T-helper 22 cell (primary cell): ENCODE results near the gene SERPINB11.
"Not testable (repeated sequence)": the region's sequence is repeated elsewhere in the genome, so short reads cannot be mapped to it uniquely, and the experiment has no call there.

Experiments used
- DNase-seq: peaks from one replicate; pipeline ENCODE4 v3.0.0-alpha.2; 2020; ENCODE audit warnings: low read depth

Gene SERPINB11

DNA sequence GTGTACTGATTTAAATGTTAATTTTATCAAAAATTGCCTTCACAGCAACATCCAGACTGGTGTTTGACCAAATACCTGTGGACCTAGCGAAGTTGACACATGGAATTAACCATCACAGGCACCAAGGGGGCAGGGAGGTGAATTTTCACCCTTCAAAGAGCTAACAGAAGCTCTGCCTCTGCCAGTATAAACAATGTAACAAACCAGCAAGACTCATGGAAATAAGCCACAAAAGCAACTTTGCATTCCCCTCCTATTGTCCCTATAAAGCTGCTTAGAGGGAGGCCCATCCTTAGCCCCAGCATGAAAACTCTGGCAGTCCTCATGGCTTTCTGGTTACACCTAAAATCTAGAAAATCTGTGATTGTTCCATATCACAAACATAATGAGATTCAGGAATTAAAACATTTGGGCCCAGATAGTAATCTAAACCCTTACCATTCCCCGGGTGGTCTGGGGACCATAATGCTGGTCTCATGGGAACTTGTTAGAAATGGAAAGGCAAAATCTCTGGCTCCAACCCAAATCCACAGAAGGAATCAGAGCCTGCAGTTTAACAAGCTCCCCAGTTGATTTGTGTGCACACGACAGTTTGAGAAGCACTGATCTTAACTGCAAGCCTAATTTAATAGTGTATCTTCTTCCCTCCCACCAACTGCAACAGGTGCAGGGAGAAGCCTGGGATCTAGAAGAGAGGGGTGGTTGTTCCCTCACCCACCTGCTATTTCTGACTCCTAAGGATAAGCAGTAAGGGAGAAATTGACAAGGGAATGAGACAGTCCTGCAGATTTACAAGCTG, 23.1 kb downstream of the SERPINB11 start:
- no peak for DNase-seq

GRCh38 chr18:63730773-63731172, 28.0 kb downstream of the SERPINB11 start:
- DNase-seq = no peak

DNA sequence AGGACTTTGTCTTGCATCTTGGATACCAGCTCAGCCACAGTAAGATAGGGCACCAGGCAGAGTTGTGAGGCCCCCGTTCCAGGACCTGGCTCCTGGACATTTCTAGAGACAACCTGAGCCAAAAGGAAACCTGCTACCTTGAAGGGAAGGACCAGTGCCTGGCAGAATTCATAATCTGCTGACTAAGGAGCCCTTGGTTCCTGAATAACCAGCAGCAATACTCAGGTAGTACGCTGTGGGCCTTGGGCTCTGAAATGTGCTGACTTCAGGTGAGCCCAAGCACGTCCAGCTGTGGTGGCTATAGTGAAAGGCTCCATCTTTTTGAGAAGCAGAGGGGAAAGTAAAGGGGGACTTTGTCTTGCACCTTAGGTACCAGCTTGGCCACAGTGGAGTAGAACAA, 28.5 kb downstream of the SERPINB11 start:
- DNase-seq = no peak

GRCh38 chr18:63736876-63737275, 34.1 kb downstream of the SERPINB11 start:
- DNase-seq = no peak

- no peak for DNase-seq
These were observed 39.0 kb downstream of the SERPINB11 start for GRCh38 chr18:63741769-63742168.

DNA sequence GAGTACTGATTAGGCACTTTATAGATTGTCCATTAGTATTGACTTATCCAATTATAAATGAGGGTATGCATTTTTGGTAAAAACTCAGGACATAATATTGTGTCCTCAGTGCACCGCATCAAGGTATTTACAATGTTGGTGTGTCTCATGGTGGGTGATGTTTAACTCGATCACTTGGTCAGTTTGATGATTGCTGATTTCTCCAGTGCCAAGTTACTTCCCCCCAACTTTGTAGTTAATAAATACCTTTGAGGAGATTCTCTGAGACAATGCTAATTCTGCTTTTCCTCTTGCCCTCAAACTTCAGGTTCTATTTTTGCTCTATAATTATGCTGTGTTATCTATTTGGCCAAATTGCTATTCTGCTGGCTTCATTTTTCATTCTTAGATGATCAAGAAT, 44.2 kb downstream of the SERPINB11 start:
- no peak for DNase-seq

GRCh38 chr18:63749489-63749888, 46.7 kb downstream of the SERPINB11 start:
- no peak for DNase-seq

DNA sequence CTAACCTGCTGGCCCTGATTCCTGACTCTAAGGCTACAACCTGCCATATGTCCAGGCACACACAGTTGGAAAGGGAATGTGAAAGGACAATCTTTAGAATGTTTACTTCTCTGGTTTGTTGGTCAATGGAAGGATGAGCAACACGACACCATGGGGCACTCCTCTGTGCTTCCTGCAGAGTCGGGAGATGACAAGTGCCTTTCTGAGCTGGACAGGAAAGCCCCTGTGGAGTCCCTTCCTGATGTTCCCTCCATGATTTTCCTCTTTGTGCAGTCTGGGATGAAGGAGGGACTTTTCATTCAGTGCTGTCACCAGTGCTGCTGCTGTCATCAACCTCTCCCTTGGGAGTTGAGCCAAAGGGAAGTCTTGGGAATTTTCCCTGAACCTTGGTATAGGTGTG, 49.9 kb downstream of the SERPINB11 start:
- DNase-seq = no peak

DNA sequence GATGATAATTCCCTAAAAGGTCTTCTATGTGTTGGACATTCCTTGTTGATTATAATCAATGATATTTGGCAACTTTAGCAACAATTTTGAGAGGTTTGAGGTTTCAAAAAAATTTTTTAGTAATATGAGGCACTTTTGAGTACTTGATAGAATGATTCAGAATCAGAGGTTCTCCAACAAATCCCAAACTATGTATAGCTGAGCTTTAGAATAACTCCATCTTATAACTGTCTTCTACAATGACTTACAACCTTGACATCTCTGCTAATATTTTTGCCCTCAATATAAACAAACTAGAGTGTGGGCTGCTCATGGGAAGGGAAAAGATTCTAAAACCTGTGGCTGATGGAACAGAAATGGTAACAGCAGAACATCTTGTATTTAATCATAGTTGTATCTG, 50.9 kb downstream of the SERPINB11 start:
- DNase-seq = no peak

- no peak for DNase-seq
These were observed 54.8 kb downstream of the SERPINB11 start for GRCh38 chr18:63757541-63757940.

DNA sequence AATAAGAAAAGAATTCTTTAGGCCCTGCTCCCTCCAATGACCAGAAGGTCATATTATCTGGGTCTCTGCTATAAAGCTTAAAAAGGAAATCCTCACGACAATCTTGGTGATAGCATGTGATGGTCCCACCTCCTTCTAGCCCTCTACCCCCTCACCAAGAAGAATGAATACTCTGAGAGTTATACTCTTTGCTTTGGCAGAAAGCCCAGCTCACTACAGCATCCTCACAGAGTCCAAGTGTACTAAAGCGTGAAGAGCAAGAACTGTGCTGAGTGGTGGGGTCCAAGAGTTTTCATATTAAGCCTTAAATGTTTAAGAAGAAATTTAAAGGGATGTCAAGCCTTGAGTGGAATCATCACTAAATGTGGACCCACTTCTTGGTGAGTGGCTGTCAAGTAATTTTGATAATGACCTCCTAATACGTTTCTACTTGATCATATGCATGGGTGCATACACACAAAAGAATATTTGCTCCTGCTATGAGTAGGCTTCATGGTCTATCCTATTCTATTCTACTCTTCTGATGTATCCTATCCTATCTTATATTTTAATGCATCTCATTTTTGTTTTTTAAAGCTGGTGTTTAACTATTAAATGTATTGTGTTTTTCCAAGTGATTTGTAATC, 56.0 kb downstream of the SERPINB11 start:
- DNase-seq = no peak

DNA sequence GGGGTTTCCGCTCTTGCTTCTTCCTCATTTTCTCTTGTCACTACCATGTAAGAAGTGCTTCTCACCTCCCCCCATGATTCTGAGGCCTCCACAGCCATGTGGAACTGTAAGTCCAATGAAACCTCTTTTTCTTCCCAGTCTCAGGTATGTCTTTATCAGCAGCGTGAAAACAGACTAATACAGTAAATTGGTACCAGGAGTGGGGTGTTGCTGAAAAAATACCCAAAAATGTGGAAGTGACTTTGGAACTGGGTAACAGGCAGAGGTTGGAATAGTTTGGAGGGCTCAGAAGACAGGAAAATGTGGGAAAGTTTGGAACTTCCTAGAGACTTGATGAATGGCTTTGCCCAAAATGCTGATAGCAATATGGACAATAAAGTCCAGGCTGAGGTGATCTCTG, 57.0 kb downstream of the SERPINB11 start:
- not testable (repeated sequence) for DNase-seq

- no peak for DNase-seq
These were observed 59.8 kb downstream of the SERPINB11 start for GRCh38 chr18:63762518-63762917.

GRCh38 chr18:63763831-63764600, 61.3 kb downstream of the SERPINB11 start:
- no peak for DNase-seq

DNA sequence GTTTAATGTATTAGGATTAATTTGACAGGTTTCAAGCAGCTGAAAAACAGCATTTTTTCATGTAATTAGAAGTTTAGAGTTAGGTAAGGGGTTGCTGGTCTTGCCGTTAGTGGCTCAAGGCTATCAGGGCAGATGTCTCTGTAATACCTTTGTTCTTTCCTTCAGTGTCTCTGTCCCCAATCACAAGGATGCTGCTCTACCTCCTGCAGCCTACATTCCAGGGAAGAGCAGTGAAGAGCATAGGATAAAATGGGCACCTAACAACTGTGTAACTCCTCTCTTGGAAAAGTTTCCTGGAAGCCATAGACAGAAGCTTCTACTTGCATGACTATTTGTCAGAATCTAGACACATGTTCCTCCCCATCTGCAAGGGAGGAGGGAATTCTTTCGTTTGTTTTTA, 63.1 kb downstream of the SERPINB11 start:
- DNase-seq = no peak
